ENCODE results near the gene CYTH1.

Gene CYTH1

DNA sequence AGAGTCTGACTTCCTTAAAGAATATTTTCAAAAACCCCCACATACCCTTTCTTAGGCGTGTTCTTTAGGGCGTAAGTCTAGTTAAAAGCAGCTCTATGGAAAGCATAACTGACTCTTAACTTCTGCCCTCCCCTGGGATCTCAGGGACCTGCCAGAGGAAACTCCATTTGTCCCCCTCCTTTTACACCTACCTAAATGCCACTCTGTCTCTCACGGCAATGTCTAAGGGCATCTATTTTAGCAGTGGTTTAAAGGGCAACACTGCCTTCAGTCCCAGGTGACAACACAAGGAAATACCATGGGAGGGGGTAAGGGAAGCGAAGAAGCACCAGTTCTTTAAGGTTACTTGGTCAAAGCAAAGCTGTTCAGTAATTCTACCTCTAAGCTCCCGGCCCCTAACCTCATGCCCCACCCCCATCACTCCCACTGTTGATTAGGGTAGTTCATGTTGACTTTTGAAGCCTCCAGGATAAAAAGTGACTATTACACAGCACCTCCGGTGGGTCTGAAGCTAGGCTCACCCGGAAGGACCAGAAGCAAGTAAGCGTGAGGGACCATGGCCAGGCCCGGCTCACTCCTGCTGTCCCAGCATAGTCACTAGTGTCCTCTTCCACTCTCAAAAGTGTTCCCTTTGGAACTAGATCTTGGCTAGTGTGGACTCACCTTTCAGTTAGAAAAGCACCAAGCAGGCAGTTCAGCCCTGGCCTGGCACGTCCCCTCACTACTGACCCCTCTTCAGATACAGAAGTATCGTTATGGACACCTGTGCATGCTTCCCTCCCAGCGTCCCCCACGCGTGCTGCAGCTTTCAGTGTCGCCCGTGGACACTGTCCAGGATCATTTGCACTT, 47.1 kb downstream of the CYTH1 start:
- no peak for DNase-seq (ENCODE audit: low spot score)

DNA sequence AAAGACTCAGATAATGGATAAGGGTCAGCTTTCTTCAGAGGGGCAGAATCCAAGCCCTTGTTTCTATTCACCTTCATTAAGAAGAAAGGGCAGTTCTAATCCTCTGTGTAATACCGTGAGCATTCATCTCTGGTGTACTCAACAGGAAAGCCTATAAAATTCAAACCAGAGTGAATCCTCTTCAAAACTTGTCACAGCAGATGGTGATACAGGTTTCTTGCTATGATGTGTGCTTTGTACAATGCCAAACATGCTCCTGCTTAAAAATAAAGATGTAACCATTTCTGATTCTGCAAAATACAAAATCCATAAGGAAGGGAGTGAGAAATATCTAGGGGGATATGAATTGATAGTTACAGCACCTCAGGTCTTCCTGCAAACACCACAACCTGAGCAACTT, 49.7 kb downstream of the CYTH1 start:
- DNase-seq (ENCODE audit: low spot score): no peak

DNA sequence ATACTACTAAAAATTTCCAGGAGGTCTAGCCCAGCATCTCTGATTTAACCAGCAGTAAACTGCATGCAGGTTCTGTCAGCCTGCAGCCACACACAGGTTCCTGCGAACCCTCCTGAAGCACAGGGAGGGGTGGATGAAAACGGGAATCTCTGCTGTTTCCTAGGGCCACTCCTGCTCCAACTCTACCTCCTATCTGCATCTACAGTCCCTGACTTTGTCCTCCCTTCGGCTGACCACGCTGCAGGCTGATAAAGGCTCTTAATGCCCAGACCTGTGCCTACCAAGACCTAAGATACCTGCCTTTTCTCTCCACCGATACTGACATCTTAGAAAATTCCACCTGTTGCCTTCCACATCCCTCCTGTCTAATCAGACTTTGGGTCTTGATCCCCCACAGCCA, 50.2 kb downstream of the CYTH1 start:
- DNase-seq (ENCODE audit: low spot score): no peak

DNA sequence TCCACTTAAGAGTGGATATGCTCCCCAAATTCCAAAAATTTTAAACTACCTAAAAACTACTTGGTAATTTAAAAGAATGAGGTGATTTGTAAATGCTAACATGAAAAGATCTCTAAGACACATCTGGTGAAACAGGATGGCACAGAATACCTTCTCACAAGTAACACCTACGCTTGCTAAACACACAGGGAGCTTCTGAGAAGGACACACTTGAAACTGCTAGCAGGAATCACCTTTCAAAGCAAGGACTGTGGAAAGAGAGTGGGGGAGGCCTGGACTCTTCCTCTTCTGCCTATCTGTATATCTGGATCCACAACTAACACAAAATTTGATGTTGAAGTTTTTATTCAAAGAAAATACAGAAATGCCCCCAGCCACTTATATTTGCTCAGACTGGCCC, 52.4 kb downstream of the CYTH1 start:
- no peak for DNase-seq (ENCODE audit: low spot score)

DNA sequence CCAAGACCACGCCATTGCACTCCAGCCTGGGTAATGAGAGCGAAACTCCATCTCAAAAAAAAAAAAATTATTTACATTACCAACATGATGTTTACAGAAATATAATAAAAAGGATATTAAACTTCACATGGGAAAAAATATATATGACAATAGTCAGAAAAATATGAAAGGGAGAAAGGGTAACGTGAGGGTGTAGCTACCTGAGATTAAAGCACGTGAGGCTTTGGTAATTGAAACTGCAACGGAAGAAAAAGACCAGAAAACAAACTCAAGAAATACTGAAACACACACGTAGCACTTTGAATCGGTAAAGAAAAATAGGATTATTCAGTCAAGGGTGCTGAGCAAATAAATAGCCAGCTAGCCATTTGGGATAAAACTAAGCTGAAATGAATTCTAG, 53.6 kb downstream of the CYTH1 start:
- DNase-seq (ENCODE audit: low spot score): no peak

DNA sequence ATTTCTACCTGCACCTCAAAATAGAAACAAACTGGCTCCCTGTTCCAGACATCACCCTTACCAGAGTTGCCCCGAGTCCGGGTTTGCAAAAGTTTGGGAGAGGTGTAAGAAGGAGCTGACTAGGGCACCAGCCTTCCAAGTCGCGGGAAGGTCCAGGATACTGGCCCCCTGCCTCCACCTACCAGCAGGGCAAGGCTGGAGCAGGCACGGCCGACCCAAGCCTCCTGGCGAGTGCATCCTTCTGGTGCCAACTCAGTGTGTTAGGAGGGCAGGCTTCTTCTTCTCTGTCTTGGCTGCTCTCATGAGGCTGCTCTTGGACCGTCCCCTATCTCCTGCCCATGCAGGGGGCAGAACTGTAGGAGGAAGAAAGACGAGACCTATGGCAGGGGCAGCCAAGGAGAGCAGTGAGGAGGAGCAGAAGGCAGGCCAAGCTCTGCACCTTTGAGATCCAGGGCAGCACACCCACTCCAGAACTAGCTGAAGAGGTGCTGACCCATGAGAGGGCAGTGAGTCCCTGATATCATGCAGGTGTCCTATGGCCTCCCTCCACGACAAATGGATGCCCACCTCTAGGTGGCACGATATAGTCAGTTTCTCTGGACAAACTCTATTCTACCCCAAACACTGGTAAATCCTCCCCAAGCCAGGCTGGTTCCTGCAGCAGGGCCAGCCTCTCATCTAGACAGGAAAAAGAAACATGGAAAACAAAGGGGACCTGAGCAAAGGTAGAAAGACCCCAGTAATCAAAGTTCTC, 54.4 kb downstream of the CYTH1 start:
- DNase-seq (ENCODE audit: low spot score): no peak

DNA sequence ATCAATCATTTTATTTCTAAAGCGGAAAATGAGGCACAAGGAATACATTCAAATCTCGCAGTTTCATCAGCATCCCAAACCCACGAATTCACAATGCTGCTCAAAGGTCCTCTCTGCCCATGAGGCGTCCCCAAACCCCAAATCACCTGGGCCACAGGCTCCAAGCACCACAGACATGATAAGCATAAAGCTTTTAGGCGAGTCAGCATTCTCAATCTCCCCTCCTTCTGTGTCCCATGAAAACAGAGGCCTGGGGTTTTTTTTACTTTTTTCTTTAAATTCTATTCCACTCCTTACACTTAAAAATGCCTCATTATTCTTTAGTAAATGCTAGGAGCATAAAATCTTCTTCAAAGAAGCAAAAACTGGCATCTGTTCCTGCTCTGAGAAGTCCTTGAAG, 55.0 kb downstream of the CYTH1 start:
- DNase-seq (ENCODE audit: low spot score): no peak

DNA sequence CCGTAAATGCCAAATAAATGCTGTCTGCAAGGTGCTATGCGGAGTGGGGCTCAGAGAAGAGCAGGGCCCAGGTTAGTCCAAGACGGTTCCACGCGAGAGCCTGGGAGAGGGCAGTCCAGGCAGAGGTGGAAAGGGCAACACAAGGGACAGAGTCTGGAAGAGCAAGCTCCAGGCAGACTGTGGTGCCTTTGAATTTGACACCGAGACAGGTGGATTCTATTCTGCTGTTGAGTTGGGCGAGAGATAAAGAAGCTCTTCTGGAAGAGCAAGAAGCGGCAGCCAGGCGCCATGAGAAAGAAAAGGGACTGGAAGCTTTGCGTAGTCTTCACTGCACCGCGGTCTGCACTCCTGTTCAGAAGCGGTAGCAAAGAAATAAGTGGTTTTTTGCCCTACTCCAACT, 55.6 kb downstream of the CYTH1 start:
- DNase-seq (ENCODE audit: low spot score): no peak

DNA sequence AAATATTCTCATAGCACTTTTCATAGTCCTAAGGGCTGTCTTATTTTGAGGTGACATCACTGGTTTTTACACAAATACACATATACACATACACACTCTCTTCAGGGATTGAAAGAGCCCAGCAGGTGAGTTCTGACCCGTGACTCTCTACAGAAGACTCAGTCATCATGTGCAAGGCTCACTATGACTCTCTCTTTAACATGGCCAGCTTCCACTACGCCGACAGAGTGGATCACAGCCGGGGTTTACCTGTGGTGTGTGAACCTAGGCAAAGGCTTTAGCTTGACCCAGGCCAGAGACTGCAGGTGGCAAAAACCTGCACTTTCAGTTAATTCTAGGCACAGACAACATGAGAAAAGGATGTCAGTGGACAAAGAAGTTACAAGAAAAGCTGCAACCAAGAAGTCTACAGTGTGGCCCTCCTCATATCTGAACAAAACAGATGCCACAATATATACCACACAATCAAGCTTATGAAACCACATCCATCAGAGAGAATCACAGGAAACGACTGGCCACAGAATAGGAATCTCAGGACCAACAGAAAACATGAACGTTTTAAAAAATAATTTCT, 56.5 kb downstream of the CYTH1 start:
- DNase-seq (ENCODE audit: low spot score): no peak

DNA sequence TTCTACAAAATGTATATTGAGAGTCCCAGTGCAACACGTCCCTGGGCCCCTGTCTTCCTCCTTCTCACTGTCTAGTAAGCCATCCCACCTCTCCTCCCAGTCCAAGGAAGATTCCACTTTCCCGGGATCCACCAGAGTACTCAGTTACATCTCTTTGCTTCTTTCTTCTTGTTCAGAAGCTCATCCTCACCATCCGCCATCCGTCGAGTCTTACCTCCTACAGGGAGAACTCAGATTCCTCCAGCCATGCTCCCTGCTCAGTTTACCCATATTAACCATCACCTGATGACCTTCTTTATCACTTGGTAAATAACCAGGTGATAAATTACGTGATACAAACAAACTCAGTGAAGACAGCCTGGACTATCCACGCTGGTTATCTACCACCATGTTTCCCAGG, 57.1 kb downstream of the CYTH1 start:
- no peak for DNase-seq (ENCODE audit: low spot score)

DNA sequence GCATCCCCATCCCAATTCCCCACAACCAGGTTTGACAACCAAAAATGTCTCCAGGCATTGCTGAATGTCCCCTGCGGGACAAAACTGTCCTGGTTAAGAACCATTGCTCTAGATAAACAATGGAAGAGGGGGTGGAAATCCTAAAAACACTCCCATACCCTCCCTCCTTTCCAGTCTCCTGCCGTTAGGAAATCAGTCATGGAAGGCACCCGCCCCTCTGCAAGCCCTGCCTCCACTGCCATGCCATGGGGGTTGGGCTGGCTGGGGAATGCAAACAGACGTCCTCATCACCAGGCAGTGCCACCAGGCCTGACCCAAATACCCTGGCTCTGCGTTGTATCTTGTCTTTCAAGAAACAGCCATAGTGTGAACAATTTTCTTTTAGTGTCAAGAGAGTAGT, 57.5 kb downstream of the CYTH1 start:
- no peak for DNase-seq (ENCODE audit: low spot score)

DNA sequence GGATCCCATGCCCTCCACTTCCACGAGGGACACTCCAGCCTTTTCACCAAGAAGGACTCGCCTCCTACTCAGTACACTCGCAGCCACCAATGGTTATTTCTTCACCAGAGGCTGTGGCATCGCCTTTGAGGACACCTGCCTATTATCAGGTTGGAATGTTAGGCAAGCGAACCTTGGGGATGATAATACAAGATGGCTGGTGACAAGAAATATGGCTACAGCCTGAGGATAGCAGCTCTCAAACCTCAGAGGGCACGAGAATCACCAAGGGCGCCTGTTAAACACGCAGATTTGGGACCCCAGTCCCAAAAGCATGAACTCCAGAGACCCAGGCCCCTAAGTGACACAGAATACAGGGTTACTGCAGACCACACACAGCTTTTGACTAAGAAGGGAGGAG, 58.1 kb downstream of the CYTH1 start:
- DNase-seq (ENCODE audit: low spot score): no peak

DNA sequence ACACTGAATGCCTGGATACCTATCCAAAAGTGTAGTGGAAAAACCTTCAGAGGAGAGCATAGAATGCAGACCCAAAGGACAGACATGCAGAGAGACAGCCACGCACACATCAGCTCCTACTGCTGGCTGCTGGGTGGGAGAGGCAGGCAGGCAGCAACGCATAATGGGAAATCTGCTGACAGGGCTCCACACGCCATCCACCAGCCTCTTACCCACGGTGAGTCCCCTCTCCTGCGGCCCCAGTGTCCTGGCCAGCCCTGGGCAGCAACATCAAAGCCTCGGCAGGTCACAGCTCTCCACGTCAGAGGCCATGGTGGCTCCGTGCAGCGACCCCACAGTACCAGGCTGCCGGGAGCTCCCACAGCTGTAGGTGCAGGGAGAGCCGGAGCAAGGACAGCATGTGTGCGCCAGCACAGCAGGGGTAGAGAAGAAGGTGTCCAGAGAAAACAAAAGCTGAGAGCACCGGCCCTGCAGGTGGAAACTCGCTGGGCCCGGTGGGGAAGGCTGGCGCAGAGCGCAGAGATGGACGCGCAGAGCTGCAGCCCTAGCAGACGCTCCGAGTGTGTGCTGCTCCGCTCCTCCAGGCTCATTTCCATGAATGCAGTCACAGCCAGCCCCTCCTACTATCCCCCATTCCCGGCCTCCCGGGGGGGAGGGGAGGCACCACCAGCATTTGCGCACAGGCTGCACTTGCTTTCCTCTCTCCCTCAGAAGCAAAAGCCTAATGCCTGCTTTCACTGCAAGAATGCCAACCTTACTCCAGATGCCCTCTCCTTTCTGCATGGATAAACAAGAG, 58.9 kb downstream of the CYTH1 start:
- DNase-seq (ENCODE audit: low spot score): no peak

DNA sequence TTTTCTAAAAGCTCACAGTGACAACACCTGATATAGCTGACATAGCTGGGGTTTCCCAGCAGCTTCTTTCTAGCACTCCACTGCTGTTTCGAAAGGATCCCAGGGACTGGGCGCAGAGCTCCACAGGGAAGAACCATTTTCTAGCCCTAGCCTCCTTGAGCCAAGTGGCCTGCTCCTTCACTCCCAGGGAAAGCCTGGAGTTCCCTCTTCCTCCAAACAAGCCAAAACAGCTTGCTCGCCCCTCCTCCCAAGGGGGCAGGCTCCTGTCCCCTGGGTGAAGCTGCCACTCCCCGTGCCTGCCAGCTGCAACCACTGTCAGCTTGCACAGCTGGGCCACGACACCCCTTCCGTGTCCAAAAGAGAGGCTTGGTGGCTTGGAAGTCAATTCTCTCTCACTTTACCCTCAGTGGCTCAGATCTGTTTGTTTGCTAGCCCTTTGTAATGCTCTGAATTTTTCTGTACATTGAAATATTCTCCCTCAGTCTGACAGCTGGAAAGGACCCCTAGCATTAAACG, 59.8 kb downstream of the CYTH1 start:
- DNase-seq (ENCODE audit: low spot score): no peak

DNA sequence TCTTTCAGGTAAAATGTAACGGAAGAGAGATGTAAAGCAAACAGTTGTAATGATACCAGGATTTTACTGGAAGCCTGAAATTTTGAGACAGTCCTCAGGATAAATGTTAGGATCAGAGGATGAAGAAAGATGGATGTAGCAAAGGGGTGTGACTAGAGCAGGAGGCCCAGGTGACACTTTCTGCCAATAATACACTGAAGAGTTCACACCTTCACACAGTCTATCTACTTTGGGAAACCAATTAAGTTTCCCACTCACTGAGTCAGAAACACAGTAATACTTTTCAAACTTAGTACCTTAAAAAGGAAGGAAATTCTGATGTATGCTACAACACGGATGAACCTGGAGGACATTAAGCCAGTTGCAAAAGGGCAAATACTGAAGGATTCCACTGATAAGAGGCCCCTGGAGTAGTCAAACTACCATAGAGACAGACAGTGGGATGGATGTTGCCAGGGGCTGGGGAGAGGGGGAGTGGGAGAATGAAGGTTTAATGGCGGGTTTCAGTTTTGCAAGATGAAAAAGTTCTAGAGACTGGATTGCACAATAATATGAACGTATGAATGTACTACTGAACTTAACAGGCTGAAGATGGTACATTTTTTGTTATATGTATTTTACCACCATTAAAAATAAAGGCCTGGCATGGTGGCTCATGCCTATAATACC, 62.3 kb downstream of the CYTH1 start:
- DNase-seq (ENCODE audit: low spot score): no peak

DNA sequence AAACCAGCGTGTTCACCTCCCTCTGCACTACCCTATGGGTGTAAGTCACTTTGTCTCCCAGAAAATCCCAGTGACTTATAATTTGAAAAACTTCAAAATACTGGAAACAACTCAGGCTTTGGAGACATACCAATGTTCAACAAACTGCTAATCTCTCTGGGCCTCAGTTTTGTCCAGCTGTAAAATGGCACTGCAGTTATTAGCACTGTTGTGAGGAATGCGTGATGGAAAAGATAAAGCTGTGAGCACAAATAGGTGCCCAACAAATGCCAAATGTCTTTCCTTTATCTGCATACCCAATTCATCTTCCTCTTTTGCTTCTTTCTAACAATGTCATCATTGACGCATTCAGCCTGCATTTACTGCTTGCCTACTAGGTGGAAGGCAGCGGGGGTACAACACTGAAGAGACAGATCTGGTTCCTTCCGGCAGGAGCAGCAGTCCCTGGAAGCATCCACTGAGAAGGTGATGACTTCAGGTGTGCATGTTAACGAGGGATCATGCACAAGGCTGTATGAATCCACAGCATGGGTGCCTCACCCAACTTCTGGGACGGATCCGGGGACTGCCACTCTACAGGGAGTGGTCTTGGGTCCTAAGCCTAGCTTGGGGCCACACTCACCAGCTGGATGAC, 63.4 kb downstream of the CYTH1 start:
- no peak for DNase-seq (ENCODE audit: low spot score)

DNA sequence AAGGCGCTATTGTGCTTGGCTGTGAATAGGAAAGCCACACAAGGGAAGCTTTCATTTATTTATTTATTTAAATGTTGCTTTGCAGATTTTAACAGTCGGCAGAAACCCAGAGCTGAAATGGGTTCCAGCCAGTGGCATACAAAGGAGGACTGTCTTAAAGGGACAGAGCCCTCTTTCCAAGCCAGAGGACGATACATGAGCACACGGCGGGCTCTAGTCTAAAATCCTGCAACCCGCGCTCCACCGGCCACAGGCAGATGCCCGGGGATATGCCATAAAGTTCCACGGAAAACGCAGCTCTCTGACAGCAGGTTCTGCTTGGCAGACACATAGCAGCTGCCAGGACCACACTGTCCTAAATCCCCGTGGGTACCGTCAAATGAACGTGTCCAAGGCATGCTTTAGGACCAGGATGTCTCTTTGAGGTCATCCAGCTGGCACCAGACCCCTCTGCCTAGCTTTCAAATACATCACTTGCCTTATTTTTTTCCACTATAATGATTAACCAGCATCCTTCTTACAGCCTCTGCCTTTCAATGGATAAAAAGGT, 64.6 kb downstream of the CYTH1 start:
- DNase-seq (ENCODE audit: low spot score): no peak

DNA sequence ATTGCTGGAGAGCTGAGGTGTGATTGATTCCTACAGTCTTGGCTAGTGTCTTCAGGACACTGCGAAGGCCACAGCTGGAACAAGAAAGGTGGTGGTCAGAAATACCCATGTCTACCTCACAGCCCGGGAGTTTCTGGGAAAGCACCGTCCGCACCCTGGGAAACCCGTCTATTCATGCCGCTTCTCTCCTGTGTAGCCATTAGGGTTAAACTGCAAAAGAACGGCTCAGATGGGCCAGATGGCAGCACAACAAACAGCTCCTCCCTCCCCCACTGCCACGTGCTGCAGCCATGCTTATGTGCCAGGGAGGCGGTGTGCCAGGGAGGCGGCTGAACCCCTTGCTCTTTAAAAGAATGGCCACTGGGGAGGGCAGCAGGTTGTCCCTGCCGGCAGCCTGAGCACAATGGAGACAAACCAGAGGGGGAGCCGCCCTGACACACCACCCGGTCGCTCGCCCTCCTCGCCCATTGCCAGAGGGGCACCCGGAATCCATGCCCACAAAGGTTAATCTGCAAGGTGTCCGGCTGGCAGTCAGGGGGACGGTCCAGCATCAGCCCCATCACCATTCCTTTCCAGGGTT, 65.2 kb downstream of the CYTH1 start:
- no peak for DNase-seq (ENCODE audit: low spot score)

DNA sequence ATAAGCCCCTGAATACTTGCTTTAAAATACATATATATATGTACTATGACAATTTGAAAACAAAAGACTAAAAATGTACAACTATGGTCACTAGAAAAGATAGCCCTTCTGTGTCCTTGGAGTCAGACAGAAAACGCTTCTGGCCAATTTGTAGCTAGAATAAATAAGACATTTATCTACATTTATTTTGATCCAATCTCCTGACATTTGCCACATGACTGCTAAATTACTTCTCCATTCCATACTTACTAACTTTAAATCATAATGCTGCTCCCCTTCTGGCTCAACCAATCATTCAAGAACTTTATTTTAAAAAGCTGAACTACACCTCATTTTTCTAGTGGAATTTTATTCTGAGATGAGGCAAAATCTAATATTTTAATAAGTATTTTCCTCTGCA, 65.8 kb downstream of the CYTH1 start:
- no peak for DNase-seq (ENCODE audit: low spot score)

DNA sequence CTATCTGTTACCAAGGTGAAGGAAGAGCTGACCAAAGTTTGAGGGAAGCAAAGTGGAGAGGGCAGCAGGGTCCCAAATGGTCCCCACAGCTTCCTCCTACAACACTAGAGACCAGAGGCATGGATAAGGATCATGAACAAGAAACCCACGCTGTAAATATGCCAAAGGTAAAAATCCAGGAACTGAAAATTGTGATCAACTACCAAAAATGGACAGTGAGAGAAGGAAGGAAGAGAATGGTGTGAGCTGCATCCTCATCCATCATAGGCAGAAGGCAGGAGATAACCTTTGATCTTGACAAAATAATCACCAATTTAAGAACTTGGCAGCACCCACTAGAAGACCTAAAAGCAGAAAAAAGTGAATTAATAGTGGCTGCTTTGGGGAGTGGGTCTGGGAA, 66.2 kb downstream of the CYTH1 start:
- DNase-seq (ENCODE audit: low spot score): no peak
